ENCODE results near the gene BCAS3.

BCAS3 gene

DNA sequence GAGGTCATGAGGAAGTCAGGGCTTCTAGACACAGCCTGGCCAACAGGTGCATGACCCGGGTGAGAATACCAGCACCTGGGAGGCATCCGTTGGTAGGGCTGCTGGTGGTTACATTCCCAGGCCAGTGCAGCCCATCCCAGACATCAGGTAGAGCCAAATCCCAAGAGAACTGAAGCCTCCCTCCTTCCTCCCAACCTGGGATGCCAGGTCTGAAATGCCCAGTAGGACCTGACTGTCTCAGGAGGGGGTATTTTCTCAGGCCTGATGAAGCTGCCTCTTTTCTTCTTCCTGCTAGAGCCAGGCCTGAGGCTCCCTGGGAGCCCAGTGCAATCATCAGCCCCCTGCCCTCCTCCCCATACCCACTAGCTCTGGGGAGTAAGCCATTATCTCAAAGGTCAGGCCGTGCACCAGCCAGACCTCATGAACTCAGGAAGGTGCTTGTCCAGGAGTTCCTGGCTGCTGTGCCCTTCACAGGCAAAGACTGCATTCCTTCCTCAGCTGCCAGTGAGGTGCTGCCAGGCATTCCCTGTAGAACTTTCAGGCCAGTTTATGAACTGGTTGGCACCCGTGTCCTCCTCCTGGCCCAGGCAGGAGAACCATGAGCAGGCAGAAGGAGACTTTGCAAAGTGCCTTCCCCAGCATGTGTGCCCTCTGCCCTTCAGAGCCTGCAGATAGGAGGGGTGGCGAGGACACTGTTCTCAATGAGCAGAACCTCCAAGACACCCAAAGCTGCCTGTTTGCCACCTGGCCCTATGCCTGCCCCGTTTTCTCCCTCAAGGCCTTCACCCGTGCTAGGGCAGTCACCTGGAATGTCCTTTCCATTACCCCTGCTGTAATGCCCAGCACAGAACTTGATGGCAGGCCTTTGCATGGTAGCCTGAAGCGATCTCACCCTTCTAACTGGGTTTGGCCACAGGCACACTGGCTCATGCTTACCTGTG lies 729.6 kb downstream of the BCAS3 start:
- Histone ChIP-seq H3K9ac (ENCODE audit: low read length) (no peak overlapping the region), H3K27ac (ENCODE audit: low read depth, low read length) (no peak overlapping the region)
- no CpG with 5 or more reads among the region's 8 CpGs for WGBS (ENCODE audit: extremely low coverage, insufficient coverage, insufficient read length)

DNA sequence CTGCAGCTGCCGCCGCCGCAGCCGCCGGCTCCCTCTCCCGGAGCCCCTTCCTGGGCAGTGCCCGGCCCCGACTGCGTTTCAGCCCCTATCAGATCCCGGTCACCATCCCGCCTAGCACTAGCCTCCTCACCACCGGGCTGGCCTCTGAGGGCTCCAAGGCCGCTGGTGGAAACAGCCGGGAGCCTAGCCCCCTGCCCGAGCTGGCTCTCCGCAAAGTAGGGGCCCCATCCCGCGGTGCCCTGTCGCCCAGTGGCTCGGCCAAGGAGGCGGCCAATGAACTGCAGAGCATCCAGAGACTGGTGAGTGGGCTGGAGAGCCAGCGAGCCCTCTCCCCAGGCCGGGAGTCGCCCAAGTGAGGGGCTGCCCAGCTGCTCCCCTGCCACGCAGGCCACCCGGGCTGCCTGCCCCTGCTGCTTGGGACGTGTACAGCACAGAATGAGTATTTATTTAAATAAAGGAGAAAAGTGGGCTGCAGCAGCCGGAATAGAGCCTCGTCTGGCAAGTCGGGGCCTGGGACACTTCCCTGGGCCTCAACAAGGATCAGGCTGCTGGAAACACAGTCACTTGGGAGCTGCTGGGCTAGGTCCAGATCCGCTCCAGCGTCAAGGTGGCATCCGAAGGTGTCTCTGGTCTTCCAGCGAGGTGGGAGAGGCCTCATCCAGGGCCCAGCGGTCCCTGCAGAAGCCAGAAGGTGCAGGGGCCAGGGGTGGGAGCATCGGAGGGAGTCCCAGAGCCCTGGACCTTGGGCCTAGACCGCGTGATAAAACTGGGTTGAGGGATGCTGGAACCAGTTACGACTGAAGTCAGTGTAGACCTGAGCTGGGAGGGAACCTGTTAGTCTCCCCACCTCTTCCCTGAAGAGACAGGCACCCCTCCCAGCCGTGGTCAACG lies 730.7 kb downstream of the BCAS3 start:
- no peak overlapping the region for H2AK5ac ChIP-seq (ENCODE audit: low read length)
- H4K8ac ChIP-seq (ENCODE audit: low read depth, low read length): no peak overlapping the region
- no peak overlapping the region for H3K18ac ChIP-seq (ENCODE audit: low read length)
- H3K79me1 ChIP-seq (ENCODE audit: low read length): peaks cover 8% of the 10 kb centered on the region
- H4K91ac ChIP-seq (ENCODE audit: low read depth, low read length): no peak overlapping the region
- H2BK120ac ChIP-seq (ENCODE audit: insufficient read depth, low read length, poor library complexity): no peak overlapping the region
- WGBS (ENCODE audit: extremely low coverage, insufficient coverage, insufficient read length): no CpG with 5 or more reads among the region's 41 CpGs
- H3K14ac ChIP-seq (ENCODE audit: low read length): no peak overlapping the region
- H3K4me1 ChIP-seq (ENCODE audit: control insufficient read depth in 1 of 2, insufficient read depth in 2 of 2, low read length in 2 of 2): peaks cover 9 to 32% of the 10 kb centered on the region in 2 experiments
- peaks cover 88% of the 10 kb centered on the region for H3K27me3 ChIP-seq (ENCODE audit: insufficient read depth, low read length)
- H2BK12ac ChIP-seq (ENCODE audit: low read length): no peak overlapping the region
- no peak for DNase-seq
- no peak overlapping the region for H2BK5ac ChIP-seq (ENCODE audit: low read depth, low read length, poor library complexity)
- no peaks in the 10 kb centered on the region for H3K79me2 ChIP-seq (ENCODE audit: control insufficient read depth, insufficient read depth, low read length, poor library complexity)
- no peaks in the 10 kb centered on the region for H3K36me3 ChIP-seq (ENCODE audit: control insufficient read depth in 1 of 2, insufficient read depth in 2 of 2, low read length in 2 of 2)
- no peak overlapping the region for H3K9ac ChIP-seq (ENCODE audit: low read length)
- H3K4ac ChIP-seq (ENCODE audit: low read depth, low read length): no peak overlapping the region
- no peak overlapping the region for H3K4me3 ChIP-seq (ENCODE audit: low read depth, low read length)
- H3K23ac ChIP-seq (ENCODE audit: low read length): no peak overlapping the region
- H3K27ac ChIP-seq (ENCODE audit: low read depth, low read length): no peak overlapping the region
- H3K9me3 ChIP-seq (ENCODE audit: insufficient read depth, low read depth, low read length): peaks cover 10% of the 10 kb centered on the region
- no peak overlapping the region for H3K4me2 ChIP-seq (ENCODE audit: low read length)
- no peak overlapping the region for H2AFZ ChIP-seq (ENCODE audit: insufficient read depth, low read length, poor library complexity)
- H4K12ac ChIP-seq (ENCODE audit: low read depth, low read length): no peak overlapping the region

More for the DNA sequence above, 729.6 kb downstream of the BCAS3 start:
- H3K4ac ChIP-seq (ENCODE audit: low read depth, low read length): no peak overlapping the region
- H3K36me3 ChIP-seq (ENCODE audit: control insufficient read depth in 1 of 2, insufficient read depth in 2 of 2, low read length in 2 of 2): no peaks in the 10 kb centered on the region
- H3K27me3 ChIP-seq (ENCODE audit: insufficient read depth, low read length): peaks cover 87% of the 10 kb centered on the region
- no peaks in the 10 kb centered on the region for H3K79me2 ChIP-seq (ENCODE audit: control insufficient read depth, insufficient read depth, low read length, poor library complexity)
- H3K9me3 ChIP-seq (ENCODE audit: insufficient read depth, low read depth, low read length): peaks cover 10% of the 10 kb centered on the region
- H2BK5ac ChIP-seq (ENCODE audit: low read depth, low read length, poor library complexity): no peak overlapping the region
- H3K14ac ChIP-seq (ENCODE audit: low read length): no peak overlapping the region
- no peak overlapping the region for H3K4me3 ChIP-seq (ENCODE audit: low read depth, low read length)
- no peak overlapping the region for H3K23ac ChIP-seq (ENCODE audit: low read length)
- H2AK5ac ChIP-seq (ENCODE audit: low read length): no peak overlapping the region
- H3K4me2 ChIP-seq (ENCODE audit: low read length): no peak overlapping the region
- peaks cover 9 to 34% of the 10 kb centered on the region in 2 experiments for H3K4me1 ChIP-seq (ENCODE audit: control insufficient read depth in 1 of 2, insufficient read depth in 2 of 2, low read length in 2 of 2)
- no peak overlapping the region for H2AFZ ChIP-seq (ENCODE audit: insufficient read depth, low read length, poor library complexity)
- no peak overlapping the region for H3K18ac ChIP-seq (ENCODE audit: low read length)
- no peak overlapping the region for H4K91ac ChIP-seq (ENCODE audit: low read depth, low read length)
- H4K12ac ChIP-seq (ENCODE audit: low read depth, low read length): no peak overlapping the region
- H3K79me1 ChIP-seq (ENCODE audit: low read length): peaks cover 8% of the 10 kb centered on the region
- H2BK12ac ChIP-seq (ENCODE audit: low read length): no peak overlapping the region
- H2BK120ac ChIP-seq (ENCODE audit: insufficient read depth, low read length, poor library complexity): no peak overlapping the region
- DNase-seq: no peak
- no peak overlapping the region for H4K8ac ChIP-seq (ENCODE audit: low read depth, low read length)

DNA sequence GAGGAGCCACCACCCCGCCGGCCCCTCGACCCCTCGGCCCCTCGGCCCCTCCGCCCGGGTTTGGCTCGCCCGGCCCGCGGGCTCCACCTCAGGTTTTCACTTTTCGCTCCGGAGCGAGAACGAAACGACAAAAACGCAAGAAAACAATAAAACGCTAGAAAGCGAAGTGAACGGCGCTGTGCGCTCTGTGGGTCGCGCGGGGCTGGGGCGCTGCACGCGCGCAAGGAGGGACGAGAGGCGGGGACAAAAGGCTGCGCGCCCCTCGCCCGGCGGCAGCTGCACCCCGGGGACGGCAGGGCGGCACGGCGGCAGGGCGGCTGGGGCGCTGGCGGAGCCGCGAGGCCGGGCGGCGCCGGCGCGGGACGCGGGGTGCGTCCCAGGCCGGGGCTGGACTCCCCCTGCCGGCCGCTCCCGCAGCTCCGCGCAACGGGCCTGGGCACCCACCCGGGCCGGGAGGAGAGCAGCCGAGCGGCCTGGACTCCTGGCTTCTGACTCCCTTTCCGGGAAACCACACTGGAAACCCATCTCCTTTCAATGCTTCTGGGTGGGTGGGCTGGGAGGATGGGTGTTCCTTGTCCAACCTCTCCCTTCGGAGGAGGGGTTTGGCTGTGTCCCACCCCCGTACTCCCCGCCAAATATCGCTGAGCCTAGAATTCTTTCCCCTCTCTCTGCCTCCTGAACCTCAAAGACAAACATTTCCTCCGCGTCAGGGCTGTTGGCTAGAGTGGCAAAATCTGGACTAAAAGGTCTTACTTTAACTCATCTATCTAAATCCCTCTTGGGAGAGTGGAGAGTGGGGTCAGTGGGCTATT lies 731.9 kb downstream of the BCAS3 start:
- Histone ChIP-seq H3K36me3 (ENCODE audit: control insufficient read depth in 1 of 2, insufficient read depth in 2 of 2, low read length in 2 of 2) (no peaks in the 10 kb centered on the region), H3K4me2 (ENCODE audit: low read length) (peak overlapping the region; percentile 89), H3K9me3 (ENCODE audit: insufficient read depth, low read depth, low read length) (peaks cover 8% of the 10 kb centered on the region), H3K27me3 (ENCODE audit: insufficient read depth, low read length) (peaks cover 79% of the 10 kb centered on the region), H3K23ac (ENCODE audit: low read length) (no peak overlapping the region), H3K4me1 (ENCODE audit: control insufficient read depth in 1 of 2, insufficient read depth in 2 of 2, low read length in 2 of 2) (peaks cover 4 to 27% of the 10 kb centered on the region in 2 experiments), H2AK5ac (ENCODE audit: low read length) (no peak overlapping the region), H2AFZ (ENCODE audit: insufficient read depth, low read length, poor library complexity) (no peak overlapping the region), H3K18ac (ENCODE audit: low read length) (no peak overlapping the region), H4K91ac (ENCODE audit: low read depth, low read length) (no peak overlapping the region), H3K27ac (ENCODE audit: low read depth, low read length) (no peak overlapping the region), H3K79me2 (ENCODE audit: control insufficient read depth, insufficient read depth, low read length, poor library complexity) (no peaks in the 10 kb centered on the region), H3K4ac (ENCODE audit: low read depth, low read length) (no peak overlapping the region), H3K4me3 (ENCODE audit: low read depth, low read length) (peak overlapping the region; percentile 71), H4K12ac (ENCODE audit: low read depth, low read length) (no peak overlapping the region), H4K8ac (ENCODE audit: low read depth, low read length) (no peak overlapping the region), H3K14ac (ENCODE audit: low read length) (no peak overlapping the region), H3K79me1 (ENCODE audit: low read length) (peaks cover 8% of the 10 kb centered on the region), H2BK12ac (ENCODE audit: low read length) (no peak overlapping the region), H3K9ac (ENCODE audit: low read length) (no peak overlapping the region), H2BK5ac (ENCODE audit: low read depth, low read length, poor library complexity) (no peak overlapping the region), H2BK120ac (ENCODE audit: insufficient read depth, low read length, poor library complexity) (no peak overlapping the region)
- no CpG with 5 or more reads among the region's 73 CpGs for WGBS (ENCODE audit: extremely low coverage, insufficient coverage, insufficient read length)
- DNase-seq: peak; percentile 39 to 81
